ENCODE measurements around the gene CFAP99.

The CFAP99 gene

DNA sequence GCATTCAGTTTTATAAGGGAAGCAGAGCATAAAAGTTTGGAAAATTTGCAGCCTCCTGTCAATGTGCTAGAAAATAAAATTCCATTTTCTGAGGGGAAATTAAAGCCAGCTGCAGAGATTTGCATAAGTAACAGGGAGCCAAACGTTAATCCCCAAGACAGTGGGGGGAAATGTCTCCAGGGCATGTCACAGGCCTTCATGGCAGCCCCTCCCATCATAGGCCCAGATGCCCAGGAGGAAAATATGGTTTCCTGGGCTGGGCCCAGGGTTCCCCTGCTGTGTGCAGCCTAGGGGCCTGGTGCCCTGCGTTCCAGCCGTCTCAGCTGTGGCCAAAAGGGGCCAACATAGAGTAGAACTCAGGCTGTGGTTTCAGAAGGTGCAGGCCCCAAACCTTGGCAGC, 59.5 kb downstream of the CFAP99 start:
- no peak for DNase-seq

DNA sequence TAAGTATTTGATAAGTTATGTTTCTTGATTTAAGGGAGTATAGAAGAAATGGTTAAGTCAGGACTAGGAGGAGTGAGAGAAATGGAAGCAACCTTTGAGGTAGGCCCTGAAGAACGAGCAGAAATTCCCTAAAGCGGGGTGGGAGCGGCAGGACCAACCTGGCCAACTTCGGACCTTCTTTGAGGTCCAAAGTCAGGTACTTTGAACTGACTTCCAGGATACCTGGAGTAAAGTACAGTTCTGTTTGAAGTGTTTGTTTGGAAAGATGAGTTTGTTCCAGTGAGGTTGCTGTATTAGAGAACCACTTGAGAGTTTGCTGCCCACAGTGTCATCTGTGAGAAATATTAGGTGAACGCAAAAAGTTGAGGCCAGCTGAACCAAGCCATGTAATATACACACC, 61.9 kb downstream of the CFAP99 start:
- DNase-seq, result no peak

DNA sequence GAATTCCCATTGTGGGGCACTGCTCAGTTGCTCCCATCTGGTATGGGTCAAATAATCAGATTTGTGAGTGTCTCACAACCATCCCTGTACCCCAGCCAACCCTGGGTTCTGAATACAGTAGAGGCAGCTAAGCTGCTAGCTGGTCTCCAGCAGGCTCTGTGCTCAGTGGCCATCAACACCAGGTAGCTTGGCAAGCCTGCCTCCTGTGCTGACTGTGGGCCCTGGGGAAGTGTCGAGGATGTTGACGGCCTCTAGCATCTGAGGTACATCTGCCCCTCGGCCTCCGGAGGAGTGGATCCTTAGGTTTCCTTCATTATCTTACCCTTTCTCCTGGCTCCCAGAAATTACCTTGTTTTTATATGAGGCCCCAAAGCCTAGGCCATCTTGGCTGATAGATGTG, 63.4 kb downstream of the CFAP99 start:
- DNase-seq, result no peak

DNA sequence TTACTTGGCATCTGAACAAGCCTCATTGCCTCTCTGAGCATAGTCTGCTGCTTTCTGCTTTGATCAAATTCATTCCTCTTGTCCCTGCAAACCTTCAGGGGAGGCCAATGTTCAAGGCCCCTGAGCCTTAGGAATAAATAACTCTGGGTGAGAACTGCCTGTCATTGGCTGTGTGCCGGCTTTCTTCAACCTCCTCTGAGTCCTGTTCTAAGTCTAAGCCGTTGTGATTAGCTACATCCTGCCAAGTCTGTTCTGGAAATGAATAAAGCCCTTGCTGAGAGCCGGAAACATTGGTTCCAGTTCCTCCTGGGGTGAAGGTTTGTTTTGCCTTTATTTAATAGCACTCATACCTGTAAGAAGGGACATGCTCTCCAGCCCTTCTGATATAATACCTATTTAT, 63.9 kb downstream of the CFAP99 start:
- no peak for DNase-seq

DNA sequence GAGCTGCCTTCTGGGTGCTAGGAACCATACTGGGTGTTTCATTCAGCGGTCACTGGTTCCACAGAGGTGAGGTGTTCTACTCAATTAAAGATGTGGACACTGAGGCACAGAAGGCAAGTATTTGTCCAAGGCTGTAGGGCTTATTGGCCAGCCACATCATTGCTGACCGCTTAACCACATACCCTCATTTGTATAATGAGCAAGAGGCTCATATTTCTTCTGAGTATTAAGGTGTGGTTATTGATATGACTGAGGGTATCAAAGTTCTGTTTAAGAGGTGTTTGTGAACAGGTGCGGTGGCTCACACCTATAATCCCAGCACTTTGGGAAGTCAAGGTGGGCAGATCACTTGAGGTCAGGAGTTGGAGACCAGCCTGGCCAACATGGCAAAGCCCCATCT, 64.5 kb downstream of the CFAP99 start:
- DNase-seq, result no peak

DNA sequence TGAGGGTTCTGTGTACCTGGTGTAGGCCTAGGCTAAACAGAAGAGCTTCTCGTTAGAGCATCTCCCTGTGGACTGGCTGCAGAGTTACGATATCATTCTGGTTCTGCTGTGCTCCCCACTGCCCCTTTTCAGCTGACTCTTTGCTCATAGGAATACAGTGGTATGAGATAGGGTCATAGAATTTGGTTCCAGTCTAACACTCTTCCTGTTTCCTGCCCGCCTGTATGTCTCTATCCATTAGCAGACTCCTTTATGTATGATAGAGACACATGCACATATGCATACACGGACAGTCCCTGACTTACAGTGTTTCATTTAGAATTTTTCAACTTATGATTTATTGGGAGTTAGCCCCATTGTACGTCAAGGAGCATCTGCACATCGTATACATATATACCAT, 65.4 kb downstream of the CFAP99 start:
- no peak for DNase-seq

DNA sequence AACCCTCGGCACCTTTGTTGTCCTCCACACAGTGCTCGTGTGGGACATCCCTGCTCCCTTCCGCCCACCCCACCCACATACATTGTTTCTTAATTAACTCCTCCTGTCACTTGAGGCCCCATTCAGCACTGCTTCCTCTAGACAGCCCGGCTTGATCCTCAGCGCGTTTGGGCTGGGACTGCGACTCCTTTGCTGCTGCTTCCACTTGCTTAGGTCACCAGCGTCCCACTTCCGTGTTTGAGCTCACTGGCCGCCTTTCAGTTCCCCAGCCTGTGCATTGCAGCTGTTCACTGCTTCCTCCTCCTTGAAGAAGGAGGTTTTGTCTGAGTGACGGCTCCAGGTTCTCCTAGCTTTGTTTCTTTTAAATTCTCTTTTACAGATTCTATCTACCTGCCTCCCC, 66.2 kb downstream of the CFAP99 start:
- DNase-seq, result peak; percentile 73

DNA sequence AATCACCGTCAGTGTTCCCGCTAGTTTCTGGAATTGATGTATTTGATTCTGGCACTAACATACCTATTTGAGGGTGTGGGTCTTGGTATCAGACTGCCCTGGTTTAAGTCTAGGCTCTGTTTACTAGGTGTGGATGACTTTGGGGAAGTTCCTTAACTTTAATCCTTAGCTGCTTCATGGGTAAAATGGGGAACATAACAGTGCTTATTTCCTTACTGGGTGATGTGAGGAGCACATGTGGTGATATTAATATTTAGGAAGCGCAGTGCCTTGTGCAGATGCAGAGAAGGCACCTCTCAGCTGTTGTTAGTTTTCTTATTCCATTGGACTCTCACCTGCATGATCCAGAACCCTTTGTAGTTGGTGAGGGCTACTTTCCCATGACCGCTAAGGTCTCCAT, 67.2 kb downstream of the CFAP99 start:
- DNase-seq, result no peak

DNA sequence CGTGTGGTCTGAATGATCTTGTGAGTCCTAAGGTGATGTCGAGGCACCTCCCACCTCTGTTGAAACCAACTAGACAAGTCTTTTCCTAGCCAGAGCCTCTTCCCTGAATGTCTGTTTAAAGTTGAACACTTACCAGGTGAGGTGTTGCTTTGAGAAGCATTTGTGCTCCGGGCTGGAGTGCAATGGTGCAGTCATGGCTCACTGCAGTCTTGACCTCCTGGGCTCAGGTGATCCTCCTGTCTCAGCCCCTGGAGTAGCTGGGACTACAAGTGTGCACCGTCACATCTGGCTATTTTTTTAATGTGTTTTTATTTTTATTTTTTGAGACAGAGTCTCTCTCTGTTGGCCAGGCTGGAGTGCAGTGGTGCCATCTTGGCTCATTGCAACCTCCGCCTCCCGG, 68.2 kb downstream of the CFAP99 start:
- DNase-seq, result no peak

DNA sequence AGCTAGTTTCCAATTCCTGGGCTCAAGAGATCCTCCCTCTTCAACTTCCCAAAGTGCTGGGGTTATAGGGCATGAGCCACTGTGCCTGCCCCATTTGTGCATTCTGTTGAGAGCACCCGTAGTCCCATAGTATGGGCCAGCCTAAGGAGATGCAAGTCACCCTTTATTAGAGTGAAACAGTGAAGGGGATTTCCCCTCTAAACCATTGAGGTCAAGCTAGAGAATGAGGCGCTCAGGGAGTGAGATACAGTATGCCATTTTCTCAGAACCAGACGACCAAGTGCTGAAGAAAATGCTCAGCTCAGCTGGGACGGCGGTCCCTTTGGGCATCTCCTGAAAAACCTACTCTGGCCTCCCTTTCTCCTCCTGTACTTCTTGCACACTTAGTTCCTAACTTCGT, 68.9 kb downstream of the CFAP99 start:
- DNase-seq, result no peak

DNA sequence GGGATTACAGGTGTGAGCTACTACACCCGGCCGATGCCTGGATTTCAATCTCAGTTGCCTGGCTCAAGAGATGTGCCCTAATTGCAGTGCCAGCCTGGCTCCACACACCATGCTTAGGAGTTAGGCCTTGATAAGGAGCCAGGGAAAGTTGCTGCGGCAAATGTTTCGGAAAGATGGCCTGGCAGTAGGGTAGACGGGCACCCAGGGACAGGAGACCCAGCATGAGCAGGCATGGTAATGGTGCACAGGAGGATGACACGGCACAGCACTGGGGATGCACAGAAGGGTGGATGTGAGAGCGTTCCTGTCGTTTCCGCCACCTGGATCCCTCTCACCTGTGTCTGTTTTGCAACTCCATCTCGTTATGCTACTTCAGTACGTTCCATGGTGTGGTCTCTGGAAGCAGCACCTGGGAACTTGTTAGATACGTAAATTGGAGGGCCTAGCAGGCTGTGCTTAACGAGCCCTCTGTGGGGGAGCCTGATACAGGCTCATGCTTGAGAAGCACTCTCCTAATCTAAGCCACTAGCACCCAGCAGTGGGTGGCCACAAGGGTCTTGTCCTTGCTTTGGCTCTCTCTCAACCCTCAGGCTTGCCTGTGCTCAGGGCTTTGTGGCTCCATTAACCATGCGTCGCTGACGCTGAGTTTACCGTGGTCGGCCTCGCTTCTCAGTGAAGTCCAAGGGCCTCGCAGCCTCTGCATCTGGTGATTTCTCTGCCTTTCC, 70.5 kb downstream of the CFAP99 start:
- DNase-seq, result no peak

DNA sequence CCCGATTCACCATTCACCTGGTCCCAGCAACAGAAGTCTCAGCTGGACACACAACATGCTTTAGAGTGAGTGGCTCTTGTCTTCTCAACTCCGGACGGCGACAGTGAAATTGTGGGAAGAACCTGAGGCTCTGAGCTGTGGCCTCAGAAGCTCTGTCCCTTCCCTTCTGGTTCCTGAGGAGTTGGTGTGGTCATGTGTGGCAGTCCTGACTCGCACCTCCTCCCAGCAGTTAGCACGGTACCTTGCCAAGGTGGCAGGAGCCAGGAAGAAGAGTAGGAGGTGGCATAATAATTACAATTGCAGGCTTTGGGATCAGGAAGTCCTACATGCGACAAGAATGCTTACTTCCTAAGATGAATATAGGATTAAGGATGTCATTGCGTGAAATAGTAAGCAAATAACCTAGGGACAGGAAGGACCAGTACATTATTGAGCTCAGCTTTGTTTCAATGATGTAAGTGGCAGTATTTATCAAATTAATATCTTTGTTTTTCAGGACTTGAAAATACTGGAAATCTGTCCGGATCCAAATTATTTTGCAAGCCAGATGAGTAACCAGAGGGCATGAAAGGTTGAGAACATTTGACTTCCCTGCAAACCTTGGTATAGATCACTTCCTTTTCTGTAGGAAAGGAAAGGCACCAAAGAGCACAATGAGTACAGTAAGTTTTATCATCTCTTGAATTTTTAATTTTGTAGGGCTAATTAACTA, 71.2 kb downstream of the CFAP99 start:
- DNase-seq, result no peak

DNA sequence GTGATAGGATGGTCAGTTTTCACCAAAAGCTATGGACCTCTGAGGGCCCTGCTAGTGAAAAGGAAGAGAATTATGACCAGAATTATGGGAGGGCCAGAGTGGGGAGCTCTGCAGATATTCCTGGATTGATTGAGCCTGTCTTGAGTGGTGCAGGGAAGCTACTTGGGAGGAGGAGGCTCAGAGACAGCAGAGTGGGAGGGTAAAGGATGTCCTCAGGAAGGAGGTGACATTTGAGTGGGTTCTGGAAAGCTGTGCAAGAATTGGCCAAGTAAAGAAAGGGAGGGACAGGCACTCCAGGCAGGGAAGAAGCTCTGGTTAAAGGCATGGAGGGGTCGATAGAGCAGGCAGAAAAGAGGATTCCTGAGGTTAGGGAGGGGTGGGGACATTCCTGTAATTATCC, 74.2 kb downstream of the CFAP99 start:
- no peak for DNase-seq

DNA sequence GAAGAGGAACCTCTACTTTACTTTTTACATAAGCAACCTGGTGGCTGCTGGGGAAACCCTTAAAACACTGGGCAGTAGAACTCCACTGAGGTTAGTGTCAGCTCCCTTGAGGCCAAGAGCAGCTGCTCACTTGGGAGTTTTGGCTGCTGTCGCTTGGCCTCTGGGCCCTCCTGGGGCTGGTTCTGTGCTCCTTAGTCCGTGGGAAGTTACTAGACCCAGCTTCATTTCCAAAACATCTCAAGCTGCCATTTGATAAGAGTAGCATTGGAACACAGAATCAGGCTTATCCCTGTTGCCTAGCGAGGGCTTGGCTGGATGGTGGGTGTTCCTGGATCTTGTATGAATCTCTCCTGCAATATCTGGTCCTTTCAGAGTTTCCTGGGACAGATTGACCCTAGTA, 76.2 kb downstream of the CFAP99 start:
- DNase-seq, result no peak

DNA sequence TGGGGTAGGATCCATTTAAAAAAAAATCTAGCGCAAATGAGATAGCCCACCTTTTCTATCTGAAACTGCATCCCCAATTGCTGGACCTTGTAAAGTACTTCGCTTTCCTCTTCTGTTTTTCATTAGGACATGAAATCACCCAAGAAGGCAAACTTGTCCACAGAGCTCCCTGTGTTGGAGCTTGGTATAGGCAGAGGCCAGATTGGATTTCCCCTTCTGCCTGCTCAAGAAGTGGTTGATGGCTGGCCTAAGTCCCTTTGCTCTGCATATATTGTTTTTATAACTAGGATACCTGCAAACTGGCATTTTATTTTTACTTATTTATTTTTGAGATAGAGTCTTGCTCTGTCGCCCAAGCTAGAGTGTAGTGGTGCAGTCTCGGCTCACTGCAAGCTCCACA, 78.6 kb downstream of the CFAP99 start:
- DNase-seq, result no peak

DNA sequence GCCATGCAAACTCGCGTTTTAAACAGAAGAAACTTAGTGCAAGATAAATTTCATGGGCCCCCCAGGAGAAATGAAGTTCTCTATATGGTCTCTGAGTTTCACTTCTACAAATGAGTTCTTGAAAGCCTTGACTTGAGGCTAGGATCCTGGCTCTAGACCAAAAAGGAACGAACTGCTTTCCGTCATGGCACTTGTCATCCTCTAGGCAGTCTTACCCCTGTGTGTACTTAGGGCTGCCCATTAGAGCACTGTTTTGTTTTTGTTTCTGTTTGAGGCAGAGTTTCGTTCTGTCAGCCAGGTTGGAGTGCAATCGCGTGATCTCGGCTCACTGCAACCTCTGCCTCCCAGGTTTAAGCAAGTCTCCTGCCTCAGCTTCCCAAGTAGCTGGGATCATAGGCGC, 79.2 kb downstream of the CFAP99 start:
- no peak for DNase-seq

DNA sequence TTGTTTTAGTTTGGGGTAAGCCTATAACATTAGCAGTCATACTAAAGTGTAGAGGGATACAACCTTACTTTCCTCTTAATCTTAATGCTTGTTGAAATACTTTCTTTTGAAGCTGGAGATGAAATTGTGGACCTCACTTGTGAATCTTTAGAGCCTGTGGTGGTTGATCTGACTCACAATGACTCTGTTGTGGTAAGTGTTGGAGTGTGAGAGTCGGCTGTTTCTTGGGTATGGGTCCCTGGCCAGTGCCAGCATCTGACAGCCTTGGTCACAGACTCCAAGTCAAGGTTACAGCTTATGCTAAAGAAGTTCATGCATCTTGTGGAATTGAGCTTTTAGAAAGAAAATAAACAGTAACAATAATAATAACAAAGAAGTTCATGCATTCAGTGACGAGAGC, 81.8 kb downstream of the CFAP99 start:
- no peak for DNase-seq

DNA sequence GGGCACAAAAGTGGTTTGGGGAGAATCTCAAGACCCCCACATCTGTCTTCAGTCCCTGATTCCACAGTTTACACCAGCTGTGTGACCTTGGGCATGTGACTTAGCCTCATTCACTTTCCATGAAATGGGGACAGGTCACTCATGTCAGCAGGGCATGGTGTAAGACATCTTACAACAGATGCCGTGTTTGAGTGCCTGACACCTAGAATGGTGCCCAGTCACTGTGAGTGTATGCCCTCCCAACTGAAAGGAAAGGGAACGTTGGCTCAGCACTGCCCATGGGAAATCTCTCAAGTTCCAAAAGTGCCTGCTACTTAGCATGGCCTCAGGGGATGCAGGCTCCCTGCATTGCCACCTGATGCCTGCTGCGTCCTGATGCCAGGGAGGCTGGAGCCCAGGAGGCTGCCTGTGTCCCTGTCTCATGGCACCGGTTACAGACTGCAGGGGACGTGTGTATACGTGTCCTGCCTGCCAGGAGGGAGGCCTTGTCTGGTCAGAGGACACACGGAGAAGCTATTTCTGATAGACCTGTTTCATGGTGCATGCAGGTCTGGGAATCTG, 82.4 kb downstream of the CFAP99 start:
- DNase-seq, result no peak

DNA sequence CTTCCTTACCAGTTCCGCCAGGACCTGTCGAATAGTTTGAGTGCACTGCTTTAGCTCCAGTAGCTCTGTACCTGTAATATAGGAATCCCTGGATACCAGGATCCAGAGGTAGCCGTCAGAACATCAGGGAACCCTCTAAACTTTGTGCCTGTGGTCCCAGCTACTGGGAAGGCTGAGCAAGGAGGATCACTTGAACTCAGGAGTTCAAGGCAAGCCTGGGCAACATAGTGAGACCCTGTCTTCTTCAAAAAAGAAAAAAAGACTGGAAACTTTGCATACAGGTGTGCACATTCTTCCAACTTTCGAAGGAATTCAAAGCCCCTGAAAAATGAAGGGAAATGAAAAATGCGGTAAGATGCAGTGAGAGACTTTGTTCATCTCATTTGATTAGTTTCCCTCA, 85.1 kb downstream of the CFAP99 start:
- no peak for DNase-seq

DNA sequence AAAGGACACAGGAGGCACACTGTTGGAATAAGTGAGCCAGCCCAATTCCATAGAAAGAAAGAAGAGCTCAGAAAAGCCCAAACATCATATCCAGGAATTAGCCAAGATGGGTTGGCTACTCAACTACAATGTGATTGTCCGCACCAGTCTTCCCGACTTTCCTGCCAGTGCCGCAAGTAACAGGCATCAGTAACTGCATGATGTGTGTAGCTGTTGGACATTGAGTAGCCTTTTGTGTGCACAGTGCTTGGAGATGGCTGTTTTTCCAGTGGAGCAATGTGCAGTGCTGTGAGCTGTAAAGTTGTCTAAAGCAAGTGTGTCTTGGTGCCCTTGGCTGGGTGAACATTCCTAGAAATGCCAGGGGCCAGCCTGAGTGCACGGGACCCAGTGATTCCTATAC, 88.5 kb downstream of the CFAP99 start:
- DNase-seq, result no peak

DNA sequence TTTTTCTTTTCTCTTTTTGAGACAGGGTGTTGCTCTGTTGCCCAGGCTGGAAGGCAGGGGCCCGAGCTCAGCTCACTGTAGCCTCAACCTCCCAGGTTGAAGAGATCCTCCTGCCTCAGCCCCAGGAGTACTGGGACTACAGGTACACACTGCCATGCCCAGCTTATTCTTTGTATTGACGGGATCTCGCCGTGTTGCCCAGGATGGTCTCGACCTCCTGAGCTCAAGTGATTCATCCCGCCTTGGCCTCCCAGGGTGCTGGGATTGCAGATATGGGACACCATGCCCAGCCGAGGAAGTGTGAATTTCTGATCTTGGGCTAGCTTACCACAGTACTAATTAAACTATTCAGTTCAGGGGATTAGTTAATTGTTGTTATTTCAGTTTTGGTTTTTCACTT, 89.1 kb downstream of the CFAP99 start:
- no peak for DNase-seq

DNA sequence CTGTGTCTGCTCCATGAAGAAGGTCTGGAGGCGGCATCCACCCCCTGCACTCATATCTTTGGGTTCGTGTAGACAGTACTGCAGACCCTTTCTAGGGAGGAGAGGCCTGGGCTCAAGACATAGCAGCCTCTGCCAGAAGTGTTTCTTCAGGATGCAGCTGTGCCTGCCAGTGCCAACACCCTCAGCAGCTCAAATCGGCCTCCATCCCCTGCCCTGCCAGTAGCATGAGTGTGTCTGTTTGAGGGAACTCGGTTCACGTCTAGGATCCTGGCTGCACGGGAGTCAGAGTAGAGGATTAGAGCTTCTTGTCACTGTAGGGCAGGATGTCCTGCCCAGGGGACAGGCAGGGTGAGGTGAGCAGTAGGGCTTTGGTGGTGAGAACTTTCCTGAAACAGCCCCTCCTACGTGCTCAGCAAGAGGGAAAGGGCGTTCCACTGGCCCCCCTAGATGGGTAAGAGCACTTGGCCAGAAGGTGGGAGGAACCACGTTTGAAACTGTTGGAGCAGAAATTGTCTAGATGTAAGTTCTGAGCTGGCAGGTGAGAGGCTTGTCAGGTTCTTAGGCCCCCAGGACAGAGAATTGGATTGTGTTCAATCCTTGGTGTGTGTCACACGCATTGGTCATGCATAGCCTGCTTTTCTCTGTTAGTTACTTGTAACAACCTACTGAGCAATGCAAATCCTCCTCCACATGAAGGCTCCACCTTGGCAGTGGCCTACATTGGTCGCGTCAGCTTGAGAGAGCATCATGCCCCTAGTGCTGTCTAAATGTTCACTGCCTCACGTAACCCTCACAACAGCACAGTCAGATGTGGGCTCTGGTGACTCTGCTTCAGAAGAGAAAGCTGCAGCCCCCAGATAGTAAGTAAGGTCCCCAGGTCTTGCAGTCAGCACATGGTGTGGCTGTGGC, 91.8 kb downstream of the CFAP99 start:
- DNase-seq, result no peak

DNA sequence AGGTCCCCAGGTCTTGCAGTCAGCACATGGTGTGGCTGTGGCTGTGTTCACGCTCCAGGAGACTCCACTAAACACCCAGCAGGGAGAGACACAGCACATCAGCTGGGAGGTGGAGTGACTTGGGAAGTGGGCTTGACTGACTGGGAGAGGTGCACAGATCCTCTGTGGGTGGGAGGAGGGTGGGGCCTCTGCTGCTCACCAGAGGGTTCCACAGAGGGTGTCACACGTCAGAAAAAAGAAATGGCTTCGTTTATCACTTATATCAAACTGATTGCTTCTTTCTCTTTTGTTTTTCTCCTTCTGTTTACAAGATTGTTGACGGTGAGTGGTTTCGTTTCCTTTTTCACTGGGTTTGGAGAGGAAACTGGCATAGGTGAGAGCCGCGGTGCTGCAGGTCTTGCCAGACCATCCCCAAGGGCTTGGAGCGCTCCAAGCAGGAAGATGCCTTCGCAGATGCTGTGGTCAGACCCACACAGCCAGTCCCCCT, 92.9 kb downstream of the CFAP99 start:
- no peak for DNase-seq
